H9 (cell line): ENCODE data around the gene DDX46. TPM values are rescaled to one million over a fixed set of nuclear protein-coding genes. Genes with fewer than 3 reads are reported as not detected.

Experiments used
- DNase-seq: peaks from one replicate; pipeline ENCODE4 v3.0.0-alpha.2; 2017
- H2AFZ ChIP-seq: one replicate; pipeline ENCODE4 v1.6.1; 2013; ENCODE audit warnings: mild to moderate bottlenecking, low read length, control low read depth, moderate library complexity
- H2AK5ac ChIP-seq: 2 replicates; pipeline ENCODE4 v1.6.1; 2013; ENCODE audit warnings: low read length, control low read depth, mixed read lengths; ENCODE audit not compliant: insufficient read length
- H2BK120ac ChIP-seq: one replicate; pipeline ENCODE4 v1.6.1; 2013; ENCODE audit warnings: low read depth, mild to moderate bottlenecking, low read length, control low read depth, inconsistent platforms; ENCODE audit not compliant: poor library complexity, severe bottlenecking
- H2BK12ac ChIP-seq: 2 replicates; pipeline ENCODE4 v1.6.1; 2013; ENCODE audit warnings: low read length, control low read depth, mixed read lengths, low read depth; ENCODE audit not compliant: insufficient read length
- H2BK15ac ChIP-seq: 2 replicates; pipeline ENCODE4 v1.6.1; 2013; ENCODE audit warnings: low read depth, low read length, control low read depth
- H2BK20ac ChIP-seq: one replicate; pipeline ENCODE4 v1.6.1; 2013; ENCODE audit warnings: low read depth, mild to moderate bottlenecking, low read length, control low read depth, inconsistent platforms; ENCODE audit not compliant: poor library complexity, severe bottlenecking
- H2BK5ac ChIP-seq: 2 replicates; pipeline ENCODE4 v1.6.1; 2013; ENCODE audit warnings: low read length, control low read depth, mixed read lengths; ENCODE audit not compliant: insufficient read length
- H3K14ac ChIP-seq: 2 replicates; pipeline ENCODE4 v1.6.1; 2013; ENCODE audit warnings: low read length, control low read depth; ENCODE audit not compliant: insufficient read depth
- H3K18ac ChIP-seq: 2 replicates; pipeline ENCODE4 v1.6.1; 2013; ENCODE audit warnings: low read depth, mild to moderate bottlenecking, mixed read lengths, low read length, control low read depth; ENCODE audit not compliant: insufficient read length
- H3K23ac ChIP-seq: 2 replicates; pipeline ENCODE4 v1.6.1; 2013; ENCODE audit warnings: low read length, control low read depth, mixed read lengths, low read depth; ENCODE audit not compliant: insufficient read length
- H3K23me2 ChIP-seq: 2 replicates; pipeline ENCODE4 v1.6.1; 2013; ENCODE audit warnings: low read depth, mild to moderate bottlenecking, mixed read lengths, low read length, control low read depth; ENCODE audit not compliant: insufficient read length, poor library complexity, severe bottlenecking
- H3K27ac ChIP-seq: 2 replicates; pipeline ENCODE4 v1.5.1; 2013; ENCODE audit warnings: low read length, control low read depth, mixed read lengths, low read depth; ENCODE audit not compliant: insufficient read length
- H3K27me3 ChIP-seq: 2 replicates; pipeline ENCODE4 v1.6.1; 2013; ENCODE audit warnings: low read length, control low read depth, inconsistent platforms; ENCODE audit not compliant: insufficient read depth
- H3K4ac ChIP-seq: 2 replicates; pipeline ENCODE4 v1.6.1; 2013; ENCODE audit warnings: low read depth, mild to moderate bottlenecking, control low read depth, inconsistent platforms, low read length, moderate library complexity
- H3K4me1 ChIP-seq: 2 replicates; pipeline ENCODE4 v1.6.1; 2013; ENCODE audit warnings: low read length, control low read depth, inconsistent platforms; ENCODE audit not compliant: insufficient read depth
- H3K4me2 ChIP-seq: 2 replicates; pipeline ENCODE4 v1.6.1; 2013; ENCODE audit warnings: low read length, control low read depth, mixed read lengths; ENCODE audit not compliant: insufficient read length, insufficient read depth
- H3K56ac ChIP-seq: 2 replicates; pipeline ENCODE4 v1.6.1; 2013; ENCODE audit warnings: low read depth, mild to moderate bottlenecking, mixed read lengths, low read length, control low read depth; ENCODE audit not compliant: insufficient read length
- H3K79me1 ChIP-seq: 2 replicates; pipeline ENCODE4 v1.6.1; 2013; ENCODE audit warnings: low read depth, mild to moderate bottlenecking, moderate library complexity, low read length, control low read depth, inconsistent platforms; ENCODE audit not compliant: insufficient read depth, poor library complexity, severe bottlenecking
- H3K79me2 ChIP-seq: 2 replicates; pipeline ENCODE4 v1.6.1; 2013; ENCODE audit warnings: low read length, control low read depth, inconsistent platforms; ENCODE audit not compliant: insufficient read depth
- H3K9ac ChIP-seq: 2 replicates; pipeline ENCODE4 v1.6.1; 2013; ENCODE audit warnings: low read length, control low read depth, mixed read lengths; ENCODE audit not compliant: insufficient read length; ENCODE audit errors: extremely low read depth
- H3K9me3 ChIP-seq: one replicate; pipeline ENCODE4 v1.6.1; 2013; ENCODE audit warnings: low read depth, low read length, inconsistent platforms; ENCODE audit not compliant: control insufficient read depth
- H3T11ph ChIP-seq: one replicate; pipeline ENCODE4 v1.6.1; 2013; ENCODE audit warnings: mild to moderate bottlenecking, low read length, control low read depth, inconsistent platforms
- H4K20me1 ChIP-seq: one replicate; pipeline ENCODE4 v1.6.1; 2013; ENCODE audit not compliant: control insufficient read depth, insufficient read length, insufficient read depth
- H4K5ac ChIP-seq: 2 replicates; pipeline ENCODE4 v1.6.1; 2013; ENCODE audit warnings: low read depth, mild to moderate bottlenecking, mixed read lengths, low read length, control low read depth; ENCODE audit not compliant: insufficient read length
- H4K8ac ChIP-seq: replicated peaks from 2 replicates; pipeline ENCODE4 v1.6.1; 2013; ENCODE audit warnings: low read length, control low read depth, mixed read lengths, low read depth; ENCODE audit not compliant: insufficient read length
- H4K91ac ChIP-seq: 2 replicates; pipeline ENCODE4 v1.6.1; 2013; ENCODE audit warnings: low read depth, mild to moderate bottlenecking, moderate library complexity, mixed read lengths, low read length, control low read depth; ENCODE audit not compliant: insufficient read length
- H3K27ac Mint-ChIP-seq, 3 experiments: 2 replicates in 2 of 3; 3 replicates in 1 of 3; pipeline ENCODE4 v1.8.0; 2020 to 2021; ENCODE audit warnings: mixed read lengths in 3 of 3, mild to moderate bottlenecking in 1 of 3, moderate library complexity in 1 of 3
- H3K27me3 Mint-ChIP-seq: 2 replicates; pipeline ENCODE4 v1.8.0; 2021; ENCODE audit warnings: low read depth, mild to moderate bottlenecking, moderate library complexity, mixed read lengths
- H3K36me3 Mint-ChIP-seq, 3 experiments: 2 replicates in 2 of 3; 3 replicates in 1 of 3; pipeline ENCODE4 v1.8.0; 2020 to 2021; ENCODE audit warnings: low read depth in 3 of 3, mixed read lengths in 3 of 3; ENCODE audit not compliant: insufficient read depth in 1 of 3
- H3K4me1 Mint-ChIP-seq, 2 experiments: 2 replicates each; pipeline ENCODE4 v1.8.0; 2020; ENCODE audit warnings: mixed read lengths in 2 of 2
- H3K4me3 Mint-ChIP-seq, 2 experiments: 2 replicates in 1 of 2; 3 replicates in 1 of 2; pipeline ENCODE4 v1.8.0; 2020 to 2021; ENCODE audit warnings: mild to moderate bottlenecking in 2 of 2, mixed read lengths in 2 of 2, moderate library complexity in 1 of 2
- H3K9me3 Mint-ChIP-seq, 2 experiments: 2 replicates in 1 of 2; 3 replicates in 1 of 2; pipeline ENCODE4 v1.8.0; 2020; ENCODE audit warnings: mild to moderate bottlenecking in 2 of 2, mixed read lengths in 2 of 2, moderate library complexity in 1 of 2
- WGBS: extraction: QIAGEN DNeasy Blood & Tissue Kit; methylation state at CpG from one replicate; pipeline ENCODE4 v1.1.7; 2013; ENCODE audit warnings: missing lambda C conversion rate, low lambda C conversion rate, mixed read lengths; ENCODE audit not compliant: insufficient read length; ENCODE audit errors: extremely low coverage; 5-methylcytosine and 5-hydroxymethylcytosine counted together
- total RNA-seq: library from RNA; stranded (reverse); gene quantifications from 2 replicates; pipeline ENCODE4 v1.2.1, GENCODE V29; 2021
- TF ChIP-seq, protein P1 (sequence below): fragments of 200-600 bp; sonication (generic); conservative IDR thresholded peaks from 3 replicates; pipeline ENCODE4 v1.8.0; 2021; ENCODE audit warnings: antibody characterized with exemption, mild to moderate bottlenecking

DDX46 gene
- total RNA-seq, 1 experiment from 2014 or later, result 90.3 TPM

DNA sequence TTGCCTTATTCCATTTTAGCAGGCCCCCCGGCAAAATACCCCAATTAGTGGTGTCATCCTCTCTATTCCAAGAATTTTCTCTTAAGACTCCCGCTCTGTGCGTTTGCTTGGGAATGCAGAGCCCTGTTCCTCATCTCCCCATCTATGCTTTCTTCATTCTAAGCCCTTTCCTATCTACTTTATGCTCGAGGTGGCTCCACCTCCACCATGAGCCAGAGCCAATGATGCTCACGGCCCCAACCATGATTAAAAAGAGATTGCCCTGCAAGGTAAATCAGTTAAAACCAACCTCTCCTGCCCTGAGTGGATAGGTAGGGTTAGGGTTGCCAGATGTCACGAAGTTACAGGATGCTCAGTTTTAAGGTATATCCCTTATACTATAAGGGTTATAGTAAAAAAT is 114.9 kb downstream of the DDX46 start:
- H3K4me3 Mint-ChIP-seq, result peak overlapping the region; percentile 24 to 89; a peak in 2 of 5 replicates
- DNase-seq, result peak; percentile 30
- Histone ChIP-seq H4K20me1 (no peaks in the 10 kb centered on the region), H2BK120ac (no peak overlapping the region), H3K18ac (no peak overlapping the region), H3T11ph (no peak overlapping the region), H3K14ac (no peak overlapping the region), H4K5ac (no peak overlapping the region), H3K9ac (peak overlapping the region; percentile 69), H2AK5ac (no peak overlapping the region), H3K4me2 (peak overlapping the region; percentile 60), H2BK5ac (no peak overlapping the region), H3K27ac (peak overlapping the region; percentile 7), H3K23ac (no peak overlapping the region), H3K9me3 (no peaks in the 10 kb centered on the region), H3K56ac (no peak overlapping the region), H2AFZ (peak overlapping the region; percentile 87), H3K4me1 (no peaks in the 10 kb centered on the region), H4K8ac (no peak overlapping the region), H3K4ac (no peak overlapping the region), H3K27me3 (no peaks in the 10 kb centered on the region), H2BK20ac (no peak overlapping the region), H4K91ac (no peak overlapping the region), H3K79me2 (no peaks in the 10 kb centered on the region), H2BK12ac (no peak overlapping the region), H3K23me2 (peaks cover 6% of the 10 kb centered on the region), H2BK15ac (no peak overlapping the region), H3K79me1 (no peaks in the 10 kb centered on the region)
- H3K36me3 Mint-ChIP-seq, result peaks cover 0 to 3% (median 1%) of the 10 kb centered on the region in 3 experiments; a peak in 3 of 7 replicates
- no CpG with 5 or more reads among the region's 6 CpGs for WGBS
- H3K27me3 Mint-ChIP-seq, result no peaks in the 10 kb centered on the region
- no peaks in the 10 kb centered on the region for H3K9me3 Mint-ChIP-seq
- TF ChIP-seq, protein P1, sequence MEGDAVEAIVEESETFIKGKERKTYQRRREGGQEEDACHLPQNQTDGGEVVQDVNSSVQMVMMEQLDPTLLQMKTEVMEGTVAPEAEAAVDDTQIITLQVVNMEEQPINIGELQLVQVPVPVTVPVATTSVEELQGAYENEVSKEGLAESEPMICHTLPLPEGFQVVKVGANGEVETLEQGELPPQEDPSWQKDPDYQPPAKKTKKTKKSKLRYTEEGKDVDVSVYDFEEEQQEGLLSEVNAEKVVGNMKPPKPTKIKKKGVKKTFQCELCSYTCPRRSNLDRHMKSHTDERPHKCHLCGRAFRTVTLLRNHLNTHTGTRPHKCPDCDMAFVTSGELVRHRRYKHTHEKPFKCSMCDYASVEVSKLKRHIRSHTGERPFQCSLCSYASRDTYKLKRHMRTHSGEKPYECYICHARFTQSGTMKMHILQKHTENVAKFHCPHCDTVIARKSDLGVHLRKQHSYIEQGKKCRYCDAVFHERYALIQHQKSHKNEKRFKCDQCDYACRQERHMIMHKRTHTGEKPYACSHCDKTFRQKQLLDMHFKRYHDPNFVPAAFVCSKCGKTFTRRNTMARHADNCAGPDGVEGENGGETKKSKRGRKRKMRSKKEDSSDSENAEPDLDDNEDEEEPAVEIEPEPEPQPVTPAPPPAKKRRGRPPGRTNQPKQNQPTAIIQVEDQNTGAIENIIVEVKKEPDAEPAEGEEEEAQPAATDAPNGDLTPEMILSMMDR, result no peak
- peak overlapping the region in 1 of 3 experiments; percentile 37; a peak in 3 of 7 replicates for H3K27ac Mint-ChIP-seq
- H3K4me1 Mint-ChIP-seq, result peaks cover 17% of the 10 kb centered on the region in 2 experiments
